Thyroid gland (tissue), 4 donors: ENCODE measurements around the gene ACAP2. TPM values are rescaled to one million over a fixed set of nuclear protein-coding genes. Genes with fewer than 3 reads are reported as not detected.
"Not testable (repeated sequence)": the region's sequence is repeated elsewhere in the genome, so short reads cannot be mapped to it uniquely, and the experiment has no call there.

Source experiments
- DNase-seq, 2 donors: peaks; one replicate each; pipeline ENCODE4 v3.0.0-alpha.2; 2019
- H3K27ac ChIP-seq, 3 donors: fragments of 200-600 bp; sonication (generic); 1 replicate in 2 of 3; 2 replicates in 1 of 3; pipeline ENCODE4 v1.5.1; 2016 to 2019; ENCODE audit warnings: mild to moderate bottlenecking in 1 of 3, moderate library complexity in 1 of 3
- H3K27me3 ChIP-seq: fragments of 200-600 bp; sonication (generic); one replicate; pipeline ENCODE4 v1.5.1; 2019
- H3K36me3 ChIP-seq, 2 donors: fragments of 200-600 bp; sonication (generic); one replicate each; pipeline ENCODE4 v1.5.1; 2016 to 2019
- H3K4me1 ChIP-seq, 2 donors: fragments of 200-600 bp; sonication (generic); one replicate each; pipeline ENCODE4 v1.5.1; 2017 to 2019
- H3K4me3 ChIP-seq, 3 donors: fragments of 200-600 bp; sonication (generic); replicated peaks in 1 of 3; 1 replicate in 2 of 3; 2 replicates in 1 of 3; pipeline ENCODE4 v1.5.1; 2016; ENCODE audit warnings: mild to moderate bottlenecking in 1 of 3
- H3K9me3 ChIP-seq: fragments of 200-600 bp; sonication (generic); one replicate; pipeline ENCODE4 v1.5.1; 2017
- CTCF ChIP-seq, 6 experiments: fragments of 200-600 bp in 3 of 6; fragments of 450-650 bp in 3 of 6; sonication (generic) in 3 of 6; IDR thresholded peaks; one replicate each; pipeline ENCODE4 v1.5.1; 2016 to 2019; ENCODE audit warnings: antibody characterized with exemption in 6 of 6, mild to moderate bottlenecking in 2 of 6, inconsistent platforms in 1 of 6, moderate library complexity in 1 of 6
- POLR2A ChIP-seq, 2 donors: fragments of 450-650 bp; IDR thresholded peaks; one replicate each; pipeline ENCODE4 v1.6.1; 2017; ENCODE audit warnings: antibody characterized with exemption in 2 of 2, mild to moderate bottlenecking in 2 of 2, moderate library complexity in 1 of 2
- WGBS, 2 donors: methylation state at CpG; one replicate each; pipeline ENCODE4 v1.1.5; 2017; 5-methylcytosine and 5-hydroxymethylcytosine counted together
- intact Hi-C: fragments of 100-400 bp; cut with DNase I; formaldehyde crosslinking; loops from one replicate; pipeline ENCODE4 v1.15.1; 2023
- total RNA-seq, 4 donors: library from RNA; depleted of rRNA; stranded (reverse); fragments of >200 nt; gene quantifications; one replicate each; pipeline ENCODE4 v1.2.3, GENCODE V29; 2016

Gene ACAP2
- total RNA-seq, 4 donors from 2014 or later = 61.7 to 685 (median 71.3) TPM

DNA sequence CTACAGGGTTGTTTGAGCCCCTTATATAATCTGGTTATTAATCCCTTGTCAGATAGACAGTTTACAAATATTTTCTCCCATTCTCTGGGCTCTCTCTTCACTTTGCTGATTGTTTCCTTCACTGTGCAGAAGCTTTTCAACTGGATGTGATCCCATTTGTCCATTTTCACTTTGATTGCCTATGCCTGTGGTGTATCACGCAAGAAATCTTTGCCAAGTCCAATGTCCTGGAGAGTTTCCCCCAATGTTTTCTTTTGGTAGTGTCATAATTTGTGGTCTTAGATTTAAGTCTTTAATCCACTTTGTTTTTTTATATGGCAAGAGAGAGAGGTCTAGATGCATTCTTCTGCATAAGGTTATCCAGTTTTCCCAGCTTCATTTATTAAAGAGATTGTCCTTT is 212.6 kb downstream of the ACAP2 start:
- H3K27ac ChIP-seq = no peak overlapping the region
- no peaks in the 10 kb centered on the region for H3K27me3 ChIP-seq
- H3K36me3 ChIP-seq = no peaks in the 10 kb centered on the region
- intact Hi-C loops = no loop called here
- 93 to 98% methylated on average over 1 of the region's 1 CpG for WGBS, 2 donors
- H3K9me3 ChIP-seq = no peaks in the 10 kb centered on the region
- no peaks in the 10 kb centered on the region for H3K4me1 ChIP-seq
- TF ChIP-seq POLR2A (IDR thresholded peaks at IDR 0.05) (no peak), CTCF (IDR thresholded peaks at IDR 0.05) (no peak)
- H3K4me3 ChIP-seq = no peak overlapping the region
- DNase-seq = no peak

DNA sequence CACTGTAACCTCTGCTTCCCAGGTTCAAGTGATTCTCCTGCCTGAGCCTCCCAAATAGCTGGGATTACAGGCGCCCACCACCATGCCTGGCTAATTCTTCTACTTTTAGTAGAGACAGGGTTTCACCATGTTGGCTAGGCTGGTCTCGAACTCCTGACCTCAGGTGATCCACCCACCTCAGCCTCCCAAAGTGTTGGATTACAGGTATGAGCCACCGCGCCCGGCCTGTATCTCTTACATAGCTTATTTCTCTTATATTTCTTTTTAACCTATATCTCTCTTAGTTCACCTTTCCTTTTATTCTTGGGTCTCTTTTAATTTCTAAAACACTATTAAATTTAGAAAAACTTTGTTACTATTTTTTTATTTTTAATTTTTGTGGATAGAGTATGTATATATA is 213.9 kb downstream of the ACAP2 start:
- DNase-seq, H3K36me3 ChIP-seq, H3K27ac ChIP-seq, H3K27me3 ChIP-seq, H3K4me1 ChIP-seq, H3K9me3 ChIP-seq, intact Hi-C loops, H3K4me3 ChIP-seq: not testable (repeated sequence)
- 97% methylated on average over 5 of the region's 5 CpGs for WGBS, 2 donors

- Histone ChIP-seq H3K27me3 (no peaks in the 10 kb centered on the region), H3K36me3 (no peaks in the 10 kb centered on the region), H3K27ac (no peak overlapping the region), H3K4me3 (no peak overlapping the region), H3K9me3 (no peaks in the 10 kb centered on the region), H3K4me1 (peaks cover 13% of the 10 kb centered on the region in 2 donors)
- WGBS, 2 donors = 78% methylated on average over 6 of the region's 6 CpGs
- peak; percentile 37 to 42 for DNase-seq
- no peak for TF ChIP-seq POLR2A (IDR thresholded peaks at IDR 0.05)
- TF ChIP-seq CTCF (IDR thresholded peaks at IDR 0.05) = no peak
- intact Hi-C loops = no loop called here
Measured at GRCh38 chr3:195227871-195228270, 214.9 kb downstream of the ACAP2 start.

GRCh38 chr3:195226900-195227447 is 215.8 kb downstream of the ACAP2 start:
- H3K36me3 ChIP-seq = no peaks in the 10 kb centered on the region
- peaks cover 14 to 18% of the 10 kb centered on the region in 2 donors for H3K4me1 ChIP-seq
- no peaks in the 10 kb centered on the region for H3K9me3 ChIP-seq
- 80 to 82% methylated on average over 9 of the region's 9 CpGs for WGBS, 2 donors
- no peak overlapping the region for H3K27ac ChIP-seq
- H3K4me3 ChIP-seq = no peak overlapping the region
- H3K27me3 ChIP-seq = no peaks in the 10 kb centered on the region
- intact Hi-C loops = no loop called here
- peak in 1 of 2 donors; percentile 5 for DNase-seq
- TF ChIP-seq POLR2A (IDR thresholded peaks at IDR 0.05) = no peak
- peak in 1 of 6 experiments; percentile 21 for TF ChIP-seq CTCF (IDR thresholded peaks at IDR 0.05)

DNA sequence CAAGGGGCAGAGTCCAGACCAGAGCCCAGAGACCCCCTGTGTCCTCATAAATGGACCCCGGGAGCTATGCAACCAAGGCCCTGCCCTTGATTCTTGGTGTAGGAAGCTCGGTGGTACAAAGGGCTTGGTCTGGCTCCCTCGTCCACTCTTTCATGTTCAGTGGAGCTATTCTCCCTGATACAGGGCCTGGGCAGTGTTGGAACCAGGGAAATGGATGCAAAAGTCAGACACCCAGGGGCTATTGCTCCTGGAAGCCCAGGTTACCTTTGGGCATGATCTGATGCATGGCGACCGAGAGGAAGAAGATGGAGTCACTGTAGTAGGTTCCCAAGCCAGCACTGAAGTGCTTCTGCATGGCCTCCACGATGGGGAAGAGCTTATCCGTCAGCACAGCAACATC is 216.4 kb downstream of the ACAP2 start:
- no peak for TF ChIP-seq POLR2A (IDR thresholded peaks at IDR 0.05)
- no peak for TF ChIP-seq CTCF (IDR thresholded peaks at IDR 0.05)
- Histone ChIP-seq H3K4me3 (no peak overlapping the region), H3K4me1 (peaks cover 19 to 23% of the 10 kb centered on the region in 2 donors), H3K9me3 (no peaks in the 10 kb centered on the region), H3K27ac (no peak overlapping the region), H3K36me3 (no peaks in the 10 kb centered on the region), H3K27me3 (no peaks in the 10 kb centered on the region)
- WGBS, 2 donors = 96% methylated on average over 7 of the region's 7 CpGs
- no peak for DNase-seq
- intact Hi-C loops = no loop called here
